HFF-Myc (cell line): ENCODE results near the gene CHST12.

Source experiments
- DNase-seq: peaks from one replicate; pipeline ENCODE4 v3.0.0-alpha.2; 2011; ENCODE audit warnings: low read depth; ENCODE audit errors: extremely low read depth
- H3K4me3 ChIP-seq: replicated peaks from 2 replicates; pipeline ENCODE4 v1.5.1; 2011; ENCODE audit warnings: low read depth, mild to moderate bottlenecking, control low read depth, low read length
- CTCF ChIP-seq: IDR thresholded peaks from 2 replicates; pipeline ENCODE4 v1.5.1; 2012; ENCODE audit warnings: mild to moderate bottlenecking, low read depth, low read length, control low read depth; ENCODE audit errors: missing control alignments

Gene CHST12

GRCh38 chr7:2403718-2404648 lies 572 bp downstream of the CHST12 start:
- H3K4me3 ChIP-seq, result peak overlapping the region; percentile 74
- no peak for DNase-seq
- TF ChIP-seq CTCF, result no peak

- no peak for DNase-seq
- no peak for TF ChIP-seq CTCF
- H3K4me3 ChIP-seq, result peak overlapping the region; percentile 74
Observed at GRCh38 chr7:2404714-2405119, 1.3 kb downstream of the CHST12 start.

GRCh38 chr7:2405201-2405600 lies 1.8 kb downstream of the CHST12 start:
- TF ChIP-seq CTCF, result no peak
- no peak overlapping the region for H3K4me3 ChIP-seq
- DNase-seq, result no peak

GRCh38 chr7:2405601-2406345 lies 2.4 kb downstream of the CHST12 start:
- no peak for TF ChIP-seq CTCF
- H3K4me3 ChIP-seq, result no peak overlapping the region
- DNase-seq, result no peak

GRCh38 chr7:2409745-2410414 lies 6.5 kb downstream of the CHST12 start:
- TF ChIP-seq CTCF, result no peak
- DNase-seq, result no peak
- H3K4me3 ChIP-seq, result no peak overlapping the region

GRCh38 chr7:2411049-2411448 lies 7.6 kb downstream of the CHST12 start:
- no peak for TF ChIP-seq CTCF
- DNase-seq, result no peak
- no peak overlapping the region for H3K4me3 ChIP-seq
